Measurements from ENCODE around the gene ITGA3.
"Not testable (repeated sequence)": the region's sequence is repeated elsewhere in the genome, so short reads cannot be mapped to it uniquely, and the experiment has no call there.

The ITGA3 gene

DNA sequence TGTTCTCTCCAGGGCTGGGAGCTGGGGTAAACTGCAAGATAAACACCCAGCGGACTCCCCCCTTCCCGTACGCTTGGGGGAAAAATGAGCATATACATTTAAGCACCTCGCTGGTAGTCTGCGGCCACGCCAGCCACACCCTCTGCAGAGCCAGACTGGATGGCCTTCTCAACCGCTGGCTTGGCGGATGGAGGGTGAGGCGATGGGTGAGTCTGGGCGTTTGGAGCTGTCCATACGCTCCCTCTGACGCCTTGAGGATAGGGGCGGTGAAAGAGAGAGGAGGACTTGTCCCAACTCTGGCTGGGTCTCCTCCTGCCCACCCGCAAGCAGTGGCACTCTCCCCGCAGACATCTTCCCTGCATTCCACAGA is 1.0 kb downstream of the ITGA3 start:
- DNase-seq (ENCODE audit: insufficient read length, low spot score) (no peak), FAIRE-seq (no peak)
- TF ChIP-seq POLR2AphosphoS5 (IDR thresholded peaks at IDR 0.05; ENCODE audit: low read depth, low read length) (no peak), POLR2A (IDR thresholded peaks at IDR 0.05; ENCODE audit: low read depth, low read length) (no peak), POU2F2 (IDR thresholded peaks at IDR 0.05; ENCODE audit: low read depth, low read length) (no peak), TAF1 (IDR thresholded peaks at IDR 0.05; ENCODE audit: low read depth, low read length) (no peak), SPI1 (IDR thresholded peaks at IDR 0.05; ENCODE audit: low read depth, low read length) (no peak), PAX5 (IDR thresholded peaks at IDR 0.05; ENCODE audit: insufficient read depth, low read length, severe bottlenecking) (no peak)

DNA sequence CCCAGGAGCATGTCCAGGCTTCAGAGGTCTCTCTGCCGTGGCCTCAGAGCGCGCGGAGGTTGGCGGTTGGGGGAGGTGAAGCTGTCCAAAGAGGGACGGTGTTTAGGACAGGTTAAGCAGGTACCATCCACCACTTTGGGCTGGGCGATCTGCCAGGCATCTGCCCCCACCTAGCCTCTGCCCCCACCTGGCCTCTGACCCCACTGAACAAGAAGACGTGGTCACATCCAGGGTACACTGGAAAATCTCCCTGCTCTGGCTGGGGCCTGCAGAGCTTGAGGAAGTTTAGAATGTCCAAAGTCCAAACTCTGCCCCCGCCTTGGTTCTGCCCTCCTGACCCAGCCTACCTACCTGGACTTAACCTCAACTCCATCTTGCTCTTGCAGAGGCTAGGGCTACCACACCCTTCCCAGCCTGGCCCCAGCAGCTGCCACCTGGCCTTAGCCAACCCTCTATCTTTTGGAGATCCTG is 1.6 kb downstream of the ITGA3 start:
- no peak for TF ChIP-seq SPI1 (IDR thresholded peaks at IDR 0.05; ENCODE audit: low read depth, low read length)
- TF ChIP-seq PAX5 (IDR thresholded peaks at IDR 0.05; ENCODE audit: insufficient read depth, low read length, severe bottlenecking), result no peak
- TF ChIP-seq POU2F2 (IDR thresholded peaks at IDR 0.05; ENCODE audit: low read depth, low read length), result no peak
- no peak for TF ChIP-seq POLR2AphosphoS5 (IDR thresholded peaks at IDR 0.05; ENCODE audit: low read depth, low read length)
- TF ChIP-seq TAF1 (IDR thresholded peaks at IDR 0.05; ENCODE audit: low read depth, low read length), result no peak
- TF ChIP-seq POLR2A (IDR thresholded peaks at IDR 0.05; ENCODE audit: low read depth, low read length), result no peak
- DNase-seq (ENCODE audit: insufficient read length, low spot score), result no peak
- no peak for FAIRE-seq

DNA sequence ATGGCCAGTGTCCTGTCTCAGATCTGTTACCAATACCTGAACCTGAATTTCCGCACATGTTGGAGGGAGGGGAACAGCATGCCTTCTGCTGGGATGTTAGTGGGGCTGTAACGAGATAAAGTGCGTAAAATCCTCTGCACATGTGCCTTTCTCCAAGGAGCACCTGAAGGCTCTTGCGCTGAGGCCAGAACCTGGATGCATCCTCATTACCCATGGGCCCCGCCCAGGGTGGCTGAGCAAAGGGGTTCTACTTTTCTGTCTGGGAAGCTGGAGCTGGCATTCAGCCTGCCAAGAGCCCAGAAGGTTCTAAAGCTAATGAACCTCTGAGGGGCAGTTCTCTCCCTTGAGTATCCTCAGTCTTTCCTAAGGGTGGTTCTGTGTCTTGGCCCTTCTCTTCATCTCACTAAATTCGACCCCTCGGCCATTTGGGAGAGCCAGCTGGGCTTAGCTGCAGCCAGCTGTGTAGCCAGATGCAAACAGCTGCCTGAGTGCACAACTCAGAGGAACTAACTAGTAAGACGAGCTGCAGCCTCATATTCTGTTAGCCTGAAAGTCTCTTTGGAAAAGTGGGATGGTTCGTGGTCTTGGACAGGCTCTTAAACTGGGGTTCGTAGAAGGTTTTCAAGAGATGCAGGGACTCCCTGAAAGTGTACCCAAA is 2.5 kb downstream of the ITGA3 start:
- DNase-seq (ENCODE audit: insufficient read length, low spot score) (no peak), FAIRE-seq (no peak)
- no peak for TF ChIP-seq POLR2A (IDR thresholded peaks at IDR 0.05; ENCODE audit: low read depth, low read length)
- TF ChIP-seq SPI1 (IDR thresholded peaks at IDR 0.05; ENCODE audit: low read depth, low read length), result no peak
- no peak for TF ChIP-seq TAF1 (IDR thresholded peaks at IDR 0.05; ENCODE audit: low read depth, low read length)
- no peak for TF ChIP-seq POLR2AphosphoS5 (IDR thresholded peaks at IDR 0.05; ENCODE audit: low read depth, low read length)
- no peak for TF ChIP-seq PAX5 (IDR thresholded peaks at IDR 0.05; ENCODE audit: insufficient read depth, low read length, severe bottlenecking)
- no peak for TF ChIP-seq POU2F2 (IDR thresholded peaks at IDR 0.05; ENCODE audit: low read depth, low read length)

DNA sequence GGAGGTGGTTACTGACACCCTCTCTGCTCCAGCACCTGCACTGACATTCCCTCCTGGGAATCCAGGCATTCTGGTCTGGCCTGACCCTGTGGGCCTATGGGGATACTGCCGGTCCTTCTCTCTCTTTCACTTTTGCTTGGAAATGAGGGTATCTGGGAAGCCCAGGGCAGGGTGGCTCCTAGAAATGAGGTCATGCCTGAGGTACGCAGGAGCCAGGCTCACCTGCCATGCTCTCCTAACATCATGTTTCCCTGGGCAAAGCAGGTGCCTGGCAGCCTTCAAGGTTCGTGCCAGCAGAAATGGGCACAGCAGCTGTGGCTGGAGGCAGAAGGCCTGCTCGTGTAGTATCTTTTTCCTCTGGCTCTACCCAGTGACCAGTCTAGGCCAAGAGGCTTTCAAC is 3.3 kb downstream of the ITGA3 start:
- FAIRE-seq (no peak), DNase-seq (ENCODE audit: insufficient read length, low spot score) (no peak)
- TF ChIP-seq POLR2A (IDR thresholded peaks at IDR 0.05; ENCODE audit: low read depth, low read length), result no peak
- TF ChIP-seq PAX5 (IDR thresholded peaks at IDR 0.05; ENCODE audit: insufficient read depth, low read length, severe bottlenecking), result no peak
- no peak for TF ChIP-seq POU2F2 (IDR thresholded peaks at IDR 0.05; ENCODE audit: low read depth, low read length)
- no peak for TF ChIP-seq POLR2AphosphoS5 (IDR thresholded peaks at IDR 0.05; ENCODE audit: low read depth, low read length)
- no peak for TF ChIP-seq TAF1 (IDR thresholded peaks at IDR 0.05; ENCODE audit: low read depth, low read length)
- no peak for TF ChIP-seq SPI1 (IDR thresholded peaks at IDR 0.05; ENCODE audit: low read depth, low read length)

DNA sequence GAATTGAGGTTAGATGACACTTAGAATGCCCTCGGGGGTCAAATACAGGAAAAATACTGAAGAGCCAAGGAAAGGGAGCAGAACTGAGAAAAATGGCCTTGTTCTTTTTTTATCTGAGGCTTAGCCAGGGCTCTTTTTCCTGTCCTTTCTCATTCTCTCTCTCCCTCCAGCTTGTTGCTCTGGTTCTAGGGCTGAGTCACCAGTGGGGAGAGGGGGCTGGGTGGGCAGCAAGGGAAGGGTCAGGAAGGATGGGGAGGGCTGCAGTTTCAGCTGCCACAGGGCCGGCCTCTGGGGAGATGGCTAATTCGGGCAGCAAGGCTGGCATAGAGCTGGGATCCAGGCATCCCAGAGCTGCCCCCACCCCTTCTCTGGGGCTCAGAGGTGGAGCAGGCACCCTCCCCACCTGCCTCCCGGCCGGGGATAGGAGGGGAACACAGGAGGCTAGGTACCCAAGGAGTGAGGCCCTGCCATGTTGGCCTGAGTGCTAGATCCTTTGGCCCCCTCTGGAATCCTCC is 3.9 kb downstream of the ITGA3 start:
- no peak for TF ChIP-seq POLR2A (IDR thresholded peaks at IDR 0.05; ENCODE audit: low read depth, low read length)
- no peak for TF ChIP-seq SPI1 (IDR thresholded peaks at IDR 0.05; ENCODE audit: low read depth, low read length)
- no peak for TF ChIP-seq POLR2AphosphoS5 (IDR thresholded peaks at IDR 0.05; ENCODE audit: low read depth, low read length)
- no peak for TF ChIP-seq PAX5 (IDR thresholded peaks at IDR 0.05; ENCODE audit: insufficient read depth, low read length, severe bottlenecking)
- TF ChIP-seq POU2F2 (IDR thresholded peaks at IDR 0.05; ENCODE audit: low read depth, low read length), result no peak
- no peak for TF ChIP-seq TAF1 (IDR thresholded peaks at IDR 0.05; ENCODE audit: low read depth, low read length)

DNA sequence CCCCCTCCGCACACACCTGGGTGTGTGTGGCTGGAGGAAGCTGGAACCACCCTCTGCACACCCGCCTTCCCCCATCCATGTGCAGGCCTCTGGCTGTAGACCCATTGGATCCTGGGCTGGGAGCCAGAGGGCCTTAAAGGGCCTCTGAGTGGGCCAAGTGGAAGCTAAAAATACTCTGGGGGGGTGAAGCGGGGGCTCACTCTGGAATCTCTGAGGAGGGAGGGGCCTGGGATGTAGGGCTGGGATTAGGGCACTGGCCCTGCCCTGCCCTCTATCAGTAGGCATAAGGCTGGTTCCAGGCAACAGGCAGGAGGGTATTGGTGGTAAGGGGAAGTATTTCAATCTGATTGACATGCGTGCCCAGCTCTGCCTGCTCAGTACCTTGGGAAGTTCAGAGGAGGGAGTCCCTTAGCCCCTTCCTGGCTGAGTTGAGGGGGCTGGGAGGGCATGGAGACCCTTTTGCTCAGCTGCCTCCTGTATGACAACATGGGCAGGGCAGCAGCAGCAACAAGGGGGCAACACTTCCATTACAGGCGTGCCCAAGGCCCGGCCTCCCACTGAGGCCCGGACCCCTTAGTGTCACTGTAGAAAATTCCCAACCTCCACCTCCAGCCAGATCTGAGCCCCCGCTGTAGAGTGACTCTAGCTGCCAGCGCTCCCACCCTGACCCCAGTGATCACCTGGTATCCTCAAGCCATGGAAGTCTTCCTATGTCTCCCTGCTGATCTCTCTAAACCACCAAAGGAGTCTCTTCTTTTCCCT is 5.2 kb downstream of the ITGA3 start:
- FAIRE-seq, result no peak
- no peak for DNase-seq (ENCODE audit: insufficient read length, low spot score)
- no peak for TF ChIP-seq SPI1 (IDR thresholded peaks at IDR 0.05; ENCODE audit: low read depth, low read length)
- TF ChIP-seq PAX5 (IDR thresholded peaks at IDR 0.05; ENCODE audit: insufficient read depth, low read length, severe bottlenecking), result no peak
- TF ChIP-seq POLR2A (IDR thresholded peaks at IDR 0.05; ENCODE audit: low read depth, low read length), result no peak
- TF ChIP-seq POU2F2 (IDR thresholded peaks at IDR 0.05; ENCODE audit: low read depth, low read length), result no peak
- TF ChIP-seq TAF1 (IDR thresholded peaks at IDR 0.05; ENCODE audit: low read depth, low read length), result no peak
- no peak for TF ChIP-seq POLR2AphosphoS5 (IDR thresholded peaks at IDR 0.05; ENCODE audit: low read depth, low read length)

More for the DNA sequence above, 3.9 kb downstream of the ITGA3 start:
- no peak for DNase-seq (ENCODE audit: insufficient read length, low spot score)
- FAIRE-seq, result no peak

DNA sequence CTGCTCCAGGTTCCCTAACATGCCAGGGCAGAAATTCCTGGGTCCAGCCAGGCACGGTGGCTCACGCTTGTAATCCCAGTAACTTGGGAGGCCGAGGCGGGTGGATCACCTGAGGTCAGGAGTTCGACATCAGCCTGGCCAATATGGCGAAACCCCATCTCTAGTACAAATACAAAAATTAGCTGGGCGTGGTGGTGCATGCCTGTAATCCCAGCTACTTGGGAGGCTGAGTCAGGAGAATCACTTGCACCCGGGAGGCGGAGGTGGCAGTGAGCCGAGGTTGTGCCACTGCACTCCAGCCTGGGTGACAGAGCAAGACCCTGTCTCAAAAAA is 5.8 kb downstream of the ITGA3 start:
- FAIRE-seq; DNase-seq (ENCODE audit: insufficient read length, low spot score): not testable (repeated sequence)

DNA sequence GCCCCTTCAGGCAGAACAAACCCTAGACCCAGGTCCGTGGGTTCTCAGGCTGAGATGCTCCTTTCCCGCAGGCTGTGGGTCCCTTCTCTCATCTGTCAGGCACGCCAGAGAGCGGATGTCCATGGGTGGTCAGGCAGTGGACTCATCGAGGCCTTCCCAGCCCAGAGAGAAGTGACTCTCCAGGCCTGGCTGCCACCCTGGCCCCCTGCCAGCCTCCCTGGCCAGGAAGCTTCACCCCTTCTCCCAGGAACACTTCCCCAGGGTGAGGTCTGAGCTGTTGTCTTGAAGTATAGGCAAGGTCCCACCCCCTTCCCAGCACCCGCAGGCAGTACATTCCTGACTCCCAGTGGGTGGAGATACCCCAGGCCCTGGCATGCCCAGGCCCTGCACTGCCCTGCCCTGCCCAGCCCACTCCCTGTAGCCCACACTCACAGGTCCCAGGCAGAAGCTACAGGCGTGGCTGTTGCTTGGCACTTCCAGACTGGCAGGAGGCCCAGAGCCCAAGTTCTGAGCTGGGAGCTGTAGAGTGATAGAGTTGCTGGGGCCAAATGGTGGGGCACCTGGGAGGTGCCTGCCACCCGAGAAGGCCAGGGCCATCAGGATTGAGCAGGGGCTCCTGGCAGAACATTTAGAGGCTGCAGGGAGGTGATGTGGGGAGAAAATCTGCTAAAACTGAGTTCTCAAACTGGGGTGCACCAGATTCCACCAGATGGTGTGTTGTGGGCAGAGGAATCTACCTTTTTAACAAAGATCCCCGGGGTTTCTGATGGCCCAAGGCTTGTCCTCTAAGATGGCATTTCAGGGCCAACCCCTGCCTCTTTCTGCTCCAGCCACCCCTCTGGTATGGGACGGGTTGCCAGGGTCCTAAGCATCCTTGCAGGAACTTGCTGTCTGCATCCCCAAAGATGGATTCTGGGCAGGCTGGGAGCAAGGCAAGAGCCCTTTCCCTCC is 6.7 kb downstream of the ITGA3 start:
- DNase-seq (ENCODE audit: insufficient read length, low spot score) (no peak), FAIRE-seq (no peak)
- TF ChIP-seq TAF1 (IDR thresholded peaks at IDR 0.05; ENCODE audit: low read depth, low read length) (no peak), SPI1 (IDR thresholded peaks at IDR 0.05; ENCODE audit: low read depth, low read length) (no peak), POU2F2 (IDR thresholded peaks at IDR 0.05; ENCODE audit: low read depth, low read length) (no peak), POLR2A (IDR thresholded peaks at IDR 0.05; ENCODE audit: low read depth, low read length) (no peak), POLR2AphosphoS5 (IDR thresholded peaks at IDR 0.05; ENCODE audit: low read depth, low read length) (no peak), PAX5 (IDR thresholded peaks at IDR 0.05; ENCODE audit: insufficient read depth, low read length, severe bottlenecking) (no peak)

All from GM12891 (cell line).